Neural cell (in vitro differentiated cells): ENCODE measurements around the gene APBA2.

Experiments used
- EP300 ChIP-seq: fragments of 450-650 bp; conservative IDR thresholded peaks from 2 replicates; pipeline ENCODE4 v1.6.1; 2014; ENCODE audit warnings: antibody characterized with exemption, mild to moderate bottlenecking, moderate library complexity; ENCODE audit not compliant: poor library complexity, severe bottlenecking
- EZH2 ChIP-seq: fragments of 200-600, 300-800 bp; shearing (Covaris generic), sonication (generic); IDR thresholded peaks from 2 replicates; pipeline ENCODE4 v1.6.1; 2014; ENCODE audit warnings: antibody characterized with exemption, low read length, borderline replicate concordance, mild to moderate bottlenecking; ENCODE audit not compliant: insufficient read depth, poor library complexity, severe bottlenecking
- MXI1 ChIP-seq: fragments of 450-650 bp; conservative IDR thresholded peaks from 2 replicates; pipeline ENCODE4 v1.6.1; 2014; ENCODE audit warnings: antibody characterized with exemption, mild to moderate bottlenecking; ENCODE audit not compliant: poor library complexity, severe bottlenecking
- POLR2AphosphoS5 ChIP-seq: IDR thresholded peaks from 2 replicates; pipeline ENCODE4 v1.6.1; 2012
- RAD21 ChIP-seq: fragments of 450-650 bp; conservative IDR thresholded peaks from 2 replicates; pipeline ENCODE4 v1.6.1; 2014; ENCODE audit warnings: antibody characterized with exemption, mild to moderate bottlenecking, moderate library complexity
- SMC3 ChIP-seq: fragments of 450-650 bp; conservative IDR thresholded peaks from 2 replicates; pipeline ENCODE4 v1.6.1; 2014; ENCODE audit warnings: antibody characterized with exemption, mild to moderate bottlenecking, moderate library complexity; ENCODE audit not compliant: poor library complexity
- TAF1 ChIP-seq: IDR thresholded peaks from 2 replicates; pipeline ENCODE4 v1.6.1; 2012; ENCODE audit warnings: low read depth
- TF ChIP-seq, protein P1 (sequence below): fragments of 450-650 bp; IDR thresholded peaks from 2 replicates; pipeline ENCODE4 v1.5.1; 2014; ENCODE audit warnings: antibody characterized with exemption, mild to moderate bottlenecking, moderate library complexity; ENCODE audit not compliant: poor library complexity, severe bottlenecking

DNA sequence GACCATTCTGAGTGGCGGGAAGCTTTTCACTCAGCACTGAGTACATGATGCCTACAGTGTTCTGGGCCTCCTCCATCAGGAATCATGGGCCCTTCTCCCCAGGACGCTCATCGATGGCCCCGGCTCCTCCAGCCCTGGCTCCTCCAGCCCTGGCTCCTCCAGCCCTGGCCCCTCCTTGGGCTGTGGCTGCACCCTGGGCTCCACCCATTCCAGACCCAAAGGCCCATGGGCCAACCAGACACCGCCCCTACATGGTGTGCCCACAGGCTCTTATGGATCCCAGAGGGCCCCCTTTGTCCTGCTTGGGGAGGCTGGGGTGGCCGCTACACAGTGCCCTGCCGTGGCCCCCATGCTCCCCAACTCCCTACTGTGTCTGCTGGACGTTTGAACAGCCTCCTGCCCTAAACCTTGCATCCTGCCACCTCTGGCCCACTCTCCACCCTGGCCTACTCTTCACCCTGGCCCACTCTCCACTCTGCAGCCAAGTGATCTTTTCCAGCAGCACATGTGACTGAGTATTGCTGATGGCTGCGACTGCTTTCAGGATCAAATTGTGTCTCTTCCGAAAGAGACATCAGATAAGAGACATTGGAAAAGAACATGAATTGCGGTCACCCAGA, 57.9 kb downstream of the APBA2 start:
- TF ChIP-seq, protein P1, sequence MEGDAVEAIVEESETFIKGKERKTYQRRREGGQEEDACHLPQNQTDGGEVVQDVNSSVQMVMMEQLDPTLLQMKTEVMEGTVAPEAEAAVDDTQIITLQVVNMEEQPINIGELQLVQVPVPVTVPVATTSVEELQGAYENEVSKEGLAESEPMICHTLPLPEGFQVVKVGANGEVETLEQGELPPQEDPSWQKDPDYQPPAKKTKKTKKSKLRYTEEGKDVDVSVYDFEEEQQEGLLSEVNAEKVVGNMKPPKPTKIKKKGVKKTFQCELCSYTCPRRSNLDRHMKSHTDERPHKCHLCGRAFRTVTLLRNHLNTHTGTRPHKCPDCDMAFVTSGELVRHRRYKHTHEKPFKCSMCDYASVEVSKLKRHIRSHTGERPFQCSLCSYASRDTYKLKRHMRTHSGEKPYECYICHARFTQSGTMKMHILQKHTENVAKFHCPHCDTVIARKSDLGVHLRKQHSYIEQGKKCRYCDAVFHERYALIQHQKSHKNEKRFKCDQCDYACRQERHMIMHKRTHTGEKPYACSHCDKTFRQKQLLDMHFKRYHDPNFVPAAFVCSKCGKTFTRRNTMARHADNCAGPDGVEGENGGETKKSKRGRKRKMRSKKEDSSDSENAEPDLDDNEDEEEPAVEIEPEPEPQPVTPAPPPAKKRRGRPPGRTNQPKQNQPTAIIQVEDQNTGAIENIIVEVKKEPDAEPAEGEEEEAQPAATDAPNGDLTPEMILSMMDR: no peak
- no peak for TF ChIP-seq POLR2AphosphoS5
- TF ChIP-seq EP300: no peak
- TF ChIP-seq RAD21: no peak
- no peak for TF ChIP-seq EZH2
- no peak for TF ChIP-seq TAF1
- TF ChIP-seq MXI1: no peak
- TF ChIP-seq SMC3: no peak
